HEK293T (cell line): Measurements from ENCODE around the gene MAFG.

Experiments used
- ARNT ChIP-seq: fragments of 450-650 bp; IDR thresholded peaks from 2 replicates; pipeline ENCODE4 v1.6.1; 2017; ENCODE audit warnings: mild to moderate bottlenecking
- CTBP1 ChIP-seq: fragments of 450-650 bp; IDR thresholded peaks from 2 replicates; pipeline ENCODE4 v1.6.1; 2016; ENCODE audit warnings: borderline replicate concordance

DNA sequence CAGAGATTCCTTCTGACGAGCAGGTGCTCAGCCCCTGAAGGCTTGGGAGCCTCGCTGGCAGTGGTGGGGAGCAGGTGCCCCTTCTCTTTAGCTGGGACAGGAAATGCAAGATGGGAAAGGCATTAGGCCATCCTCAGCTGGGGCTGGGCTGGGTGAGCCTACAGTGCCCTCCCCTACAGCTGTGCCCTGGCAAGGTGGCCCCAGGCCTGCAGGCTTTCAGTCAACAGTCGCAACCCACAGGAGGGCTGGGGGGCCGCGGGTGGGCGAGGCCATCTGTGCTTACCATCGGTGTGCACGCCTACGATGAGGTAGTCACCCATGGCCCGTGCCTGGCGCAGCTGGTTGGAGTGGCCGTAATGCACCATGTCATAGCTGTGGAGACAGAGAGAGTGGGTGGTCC, 18.3 kb downstream of the MAFG start:
- TF ChIP-seq ARNT (no peak), CTBP1 (no peak)
